Chondrocyte (in vitro differentiated cells): Measurements from ENCODE around the gene ARHGEF40. TPM values are rescaled to one million over a fixed set of nuclear protein-coding genes. Genes with fewer than 3 reads are reported as not detected.
A peak's percentile ranks its signal among the peaks of the same experiment; 100 is the strongest.

ENCODE experiments used
- DNase-seq: peaks from one replicate; pipeline ENCODE4 v3.0.0; 2021; ENCODE audit warnings: mixed read lengths, low spot score
- H3K27ac Mint-ChIP-seq: one replicate; pipeline ENCODE4 v1.8.0; 2021; ENCODE audit warnings: mild to moderate bottlenecking, moderate library complexity, mixed read lengths; ENCODE audit not compliant: unreplicated experiment
- H3K27me3 Mint-ChIP-seq: 2 replicates; pipeline ENCODE4 v1.8.0; 2021; ENCODE audit warnings: low read depth, mixed read lengths
- H3K36me3 Mint-ChIP-seq: 2 replicates; pipeline ENCODE4 v1.8.0; 2021; ENCODE audit warnings: low read depth, mixed read lengths
- H3K4me1 Mint-ChIP-seq: 2 replicates; pipeline ENCODE4 v1.8.0; 2021; ENCODE audit warnings: low read depth, mild to moderate bottlenecking, mixed read lengths
- H3K4me3 Mint-ChIP-seq: one replicate; pipeline ENCODE4 v1.8.0; 2021; ENCODE audit warnings: mild to moderate bottlenecking, moderate library complexity, mixed read lengths; ENCODE audit not compliant: unreplicated experiment
- H3K9me3 Mint-ChIP-seq: 2 replicates; pipeline ENCODE4 v1.8.0; 2021; ENCODE audit warnings: low read depth, mixed read lengths
- CTCF ChIP-seq: fragments of 200-600 bp; sonication (generic); IDR thresholded peaks from 2 replicates; pipeline ENCODE4 v1.5.0; 2021; ENCODE audit warnings: antibody characterized with exemption, mild to moderate bottlenecking, moderate library complexity
- total RNA-seq: library from RNA; stranded (reverse); gene quantifications from 3 replicates; pipeline ENCODE4 v1.2.1, GENCODE V29; 2021

Gene ARHGEF40
- total RNA-seq, 1 donor from 2014 or later = 90.4 TPM

GRCh38 chr14:21048638-21049037 is 21.5 kb upstream of the ARHGEF40 start:
- peak overlapping the region; percentile 64 for H3K27ac Mint-ChIP-seq
- TF ChIP-seq CTCF = no peak
- no peak for DNase-seq

GRCh38 chr14:21049271-21049673 is 20.8 kb upstream of the ARHGEF40 start:
- DNase-seq = no peak
- peaks cover 15% of the 10 kb centered on the region for H3K4me1 Mint-ChIP-seq
- peaks cover 5% of the 10 kb centered on the region for H3K27me3 Mint-ChIP-seq
- H3K4me3 Mint-ChIP-seq = no peak overlapping the region
- peak overlapping the region; percentile 49 for H3K27ac Mint-ChIP-seq
- TF ChIP-seq CTCF = no peak
- no peaks in the 10 kb centered on the region for H3K36me3 Mint-ChIP-seq
- H3K9me3 Mint-ChIP-seq = no peaks in the 10 kb centered on the region

More at GRCh38 chr14:21048638-21049037, 21.5 kb upstream of the ARHGEF40 start:
- Mint-ChIP-seq H3K4me1 (peaks cover 16% of the 10 kb centered on the region), H3K36me3 (no peaks in the 10 kb centered on the region), H3K4me3 (no peak overlapping the region), H3K9me3 (no peaks in the 10 kb centered on the region), H3K27me3 (peaks cover 5% of the 10 kb centered on the region)

- H3K27me3 Mint-ChIP-seq = no peaks in the 10 kb centered on the region
- no peak overlapping the region for H3K27ac Mint-ChIP-seq
- no peak for TF ChIP-seq CTCF
- H3K36me3 Mint-ChIP-seq = no peaks in the 10 kb centered on the region
- no peak for DNase-seq
- peaks cover 15% of the 10 kb centered on the region for H3K4me1 Mint-ChIP-seq
- H3K9me3 Mint-ChIP-seq = no peaks in the 10 kb centered on the region
- no peak overlapping the region for H3K4me3 Mint-ChIP-seq
These were observed 19.5 kb upstream of the ARHGEF40 start for GRCh38 chr14:21050597-21050996.

GRCh38 chr14:21053184-21054122 is 16.7 kb upstream of the ARHGEF40 start:
- no peak for DNase-seq
- H3K36me3 Mint-ChIP-seq = no peaks in the 10 kb centered on the region
- TF ChIP-seq CTCF = no peak
- no peaks in the 10 kb centered on the region for H3K27me3 Mint-ChIP-seq
- H3K9me3 Mint-ChIP-seq = no peaks in the 10 kb centered on the region
- H3K4me1 Mint-ChIP-seq = peaks cover 24% of the 10 kb centered on the region
- H3K27ac Mint-ChIP-seq = no peak overlapping the region
- H3K4me3 Mint-ChIP-seq = no peak overlapping the region

- no peaks in the 10 kb centered on the region for H3K27me3 Mint-ChIP-seq
- DNase-seq = no peak
- peaks cover 23% of the 10 kb centered on the region for H3K4me1 Mint-ChIP-seq
- H3K36me3 Mint-ChIP-seq = no peaks in the 10 kb centered on the region
- no peak overlapping the region for H3K27ac Mint-ChIP-seq
- H3K9me3 Mint-ChIP-seq = no peaks in the 10 kb centered on the region
- H3K4me3 Mint-ChIP-seq = no peak overlapping the region
- TF ChIP-seq CTCF = no peak
These were observed 15.9 kb upstream of the ARHGEF40 start for GRCh38 chr14:21054123-21054767.
